HG02840 (cell line): ENCODE data around the gene TUBB3.
"Not testable (repeated sequence)": the region's sequence is repeated elsewhere in the genome, so short reads cannot be mapped to it uniquely, and the experiment has no call there.

Source experiments
- ATAC-seq: cut with Tn5 transposase; IDR thresholded peaks from one replicate; pipeline ENCODE4 v1.9.1; 2021; ENCODE audit warnings: mild to moderate bottlenecking, moderate library complexity, moderate number of reproducible peaks; ENCODE audit not compliant: unreplicated experiment, low FRiP score

Gene TUBB3

DNA sequence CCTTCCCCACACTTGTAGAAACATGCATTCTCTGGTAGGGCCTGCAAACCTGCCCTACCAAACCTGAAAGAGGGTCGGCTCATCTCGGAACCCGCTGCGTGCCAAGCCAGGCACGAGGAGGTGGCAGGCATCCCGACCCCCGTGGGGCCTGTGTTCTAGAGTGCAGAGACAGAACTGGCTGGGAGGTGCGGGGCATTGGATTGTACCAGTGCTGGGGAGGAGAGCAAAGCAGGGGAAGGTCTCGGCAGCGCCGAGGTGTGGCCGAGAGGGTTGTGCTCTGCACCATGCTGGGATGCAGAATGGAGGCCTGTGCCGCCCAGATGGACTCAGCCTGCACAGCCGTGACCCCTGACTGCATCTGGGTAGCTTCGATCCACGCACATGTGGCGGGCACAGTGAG is 22.3 kb upstream of the TUBB3 start:
- ATAC-seq: no peak

DNA sequence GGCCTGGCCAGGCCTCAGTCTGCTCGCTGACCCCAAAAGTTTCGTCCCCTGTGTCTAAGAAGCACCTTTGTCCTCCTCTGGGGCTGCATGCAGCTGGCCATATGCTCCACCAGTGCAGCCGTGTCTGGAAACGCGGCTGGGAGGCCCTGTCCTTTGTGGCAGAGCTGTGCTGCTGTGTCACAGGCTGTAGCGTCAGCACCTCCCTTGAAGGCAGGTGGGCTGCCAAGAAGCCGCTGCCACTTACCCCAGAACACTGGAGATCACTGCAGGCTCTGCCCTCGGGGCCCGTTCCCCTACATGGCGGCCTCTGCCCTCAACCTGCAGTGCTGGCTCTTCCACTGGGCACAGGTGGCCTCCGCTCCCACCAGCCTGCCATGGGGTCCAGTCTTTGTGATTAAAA is 20.2 kb upstream of the TUBB3 start:
- ATAC-seq: no peak

DNA sequence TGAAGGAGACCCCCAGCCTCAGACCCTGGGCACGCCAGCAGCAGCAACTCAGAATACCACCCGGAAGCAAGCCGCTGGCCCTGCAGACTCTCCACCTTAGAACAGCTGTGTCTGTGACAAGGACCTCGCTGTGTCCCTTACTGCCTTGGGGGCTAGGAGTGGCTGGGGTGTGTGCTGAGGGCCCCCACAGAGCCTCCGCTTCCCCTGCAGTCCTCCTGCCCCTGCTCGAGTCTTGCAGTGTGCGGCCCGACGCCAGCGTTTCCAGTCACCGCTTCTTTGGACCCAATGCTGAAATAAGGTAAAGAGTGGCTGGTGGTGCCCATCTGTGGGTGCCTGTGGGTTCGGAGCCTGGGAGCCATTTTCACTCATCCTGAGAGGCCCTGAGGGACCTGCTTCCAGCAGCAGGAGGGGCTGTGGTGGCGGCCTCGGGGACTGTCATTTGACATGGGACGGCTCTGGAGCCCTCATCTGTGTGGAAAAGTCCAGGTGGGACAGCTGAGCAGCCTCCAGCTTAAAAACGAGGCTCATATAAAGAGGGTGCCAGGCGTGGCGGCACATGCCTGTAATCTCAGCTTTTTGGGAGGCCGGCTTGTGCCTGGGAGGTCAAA is 19.1 kb upstream of the TUBB3 start:
- ATAC-seq: no peak

DNA sequence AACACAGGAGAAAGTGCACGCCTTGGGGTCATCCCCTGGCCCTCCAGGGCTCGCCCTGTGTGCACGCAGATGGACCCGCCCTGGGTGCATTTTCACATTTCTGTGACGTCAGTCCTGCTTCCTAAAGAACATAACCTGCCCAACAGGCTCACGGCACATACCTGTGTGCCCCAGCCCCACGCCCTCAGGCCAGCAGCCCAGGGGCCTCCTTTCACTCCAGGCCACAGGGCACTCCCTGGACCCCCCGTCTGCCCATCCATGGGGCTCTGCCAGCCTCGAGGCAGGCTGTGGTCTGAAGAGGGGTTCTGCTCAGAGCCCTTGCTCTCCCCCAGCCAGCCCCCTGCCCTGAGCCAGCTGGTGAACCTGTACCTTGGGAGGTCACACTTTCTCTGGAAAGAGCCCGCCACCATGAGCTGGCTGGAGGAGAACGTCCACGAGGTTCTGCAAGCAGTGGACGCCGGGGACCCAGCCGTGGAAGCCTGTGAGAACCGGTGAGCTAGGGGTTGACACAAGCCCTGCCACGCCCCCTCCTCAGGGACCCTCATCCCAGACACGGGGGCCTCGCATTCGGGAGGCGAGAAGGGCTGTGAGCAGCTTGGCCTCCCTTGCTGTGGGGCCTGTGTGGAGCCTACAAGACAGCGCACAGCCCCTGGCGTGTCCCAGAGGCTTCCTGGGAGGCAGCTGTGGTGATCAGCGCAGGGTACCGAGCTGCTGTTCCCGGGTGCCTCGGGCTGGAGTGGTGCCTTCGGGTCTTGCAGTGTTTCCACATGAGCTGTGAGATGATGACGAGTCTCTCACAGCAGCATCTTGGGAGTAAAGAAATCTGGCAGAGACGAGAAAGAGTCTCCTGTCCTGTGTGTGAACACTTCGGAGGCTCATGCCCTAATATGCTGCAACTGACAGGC is 18.3 kb upstream of the TUBB3 start:
- no peak for ATAC-seq

DNA sequence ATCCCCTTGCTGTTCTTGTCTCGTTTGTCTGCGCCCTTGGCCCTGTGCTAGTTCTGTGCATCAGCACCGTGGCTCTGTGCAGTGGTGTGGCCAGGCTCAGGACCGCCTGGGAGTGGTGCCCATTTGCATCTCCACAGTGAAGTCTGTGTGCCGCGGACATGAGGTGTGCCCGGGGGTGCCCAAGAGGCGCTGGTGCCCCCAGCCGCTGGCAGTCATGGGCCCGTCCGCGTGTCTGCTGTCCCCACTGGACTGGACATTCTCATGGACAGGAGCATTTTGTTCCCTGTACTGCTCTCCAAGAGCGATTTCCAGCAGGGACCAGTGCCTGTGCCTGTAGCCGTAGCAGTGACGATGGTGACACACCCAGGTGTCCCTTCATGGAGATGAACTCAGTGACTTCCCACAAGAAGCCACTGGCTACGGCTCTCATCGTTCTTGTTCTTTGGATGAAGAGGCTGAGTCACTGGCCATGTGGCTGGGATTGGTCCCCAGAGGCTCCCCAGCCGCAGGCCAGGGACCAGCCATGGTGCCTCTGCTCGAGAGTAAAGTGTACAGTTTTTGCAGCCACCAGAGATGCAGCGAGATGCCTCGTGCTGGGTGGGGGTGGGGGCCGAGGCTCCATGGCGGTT is 17.5 kb upstream of the TUBB3 start:
- ATAC-seq: no peak

DNA sequence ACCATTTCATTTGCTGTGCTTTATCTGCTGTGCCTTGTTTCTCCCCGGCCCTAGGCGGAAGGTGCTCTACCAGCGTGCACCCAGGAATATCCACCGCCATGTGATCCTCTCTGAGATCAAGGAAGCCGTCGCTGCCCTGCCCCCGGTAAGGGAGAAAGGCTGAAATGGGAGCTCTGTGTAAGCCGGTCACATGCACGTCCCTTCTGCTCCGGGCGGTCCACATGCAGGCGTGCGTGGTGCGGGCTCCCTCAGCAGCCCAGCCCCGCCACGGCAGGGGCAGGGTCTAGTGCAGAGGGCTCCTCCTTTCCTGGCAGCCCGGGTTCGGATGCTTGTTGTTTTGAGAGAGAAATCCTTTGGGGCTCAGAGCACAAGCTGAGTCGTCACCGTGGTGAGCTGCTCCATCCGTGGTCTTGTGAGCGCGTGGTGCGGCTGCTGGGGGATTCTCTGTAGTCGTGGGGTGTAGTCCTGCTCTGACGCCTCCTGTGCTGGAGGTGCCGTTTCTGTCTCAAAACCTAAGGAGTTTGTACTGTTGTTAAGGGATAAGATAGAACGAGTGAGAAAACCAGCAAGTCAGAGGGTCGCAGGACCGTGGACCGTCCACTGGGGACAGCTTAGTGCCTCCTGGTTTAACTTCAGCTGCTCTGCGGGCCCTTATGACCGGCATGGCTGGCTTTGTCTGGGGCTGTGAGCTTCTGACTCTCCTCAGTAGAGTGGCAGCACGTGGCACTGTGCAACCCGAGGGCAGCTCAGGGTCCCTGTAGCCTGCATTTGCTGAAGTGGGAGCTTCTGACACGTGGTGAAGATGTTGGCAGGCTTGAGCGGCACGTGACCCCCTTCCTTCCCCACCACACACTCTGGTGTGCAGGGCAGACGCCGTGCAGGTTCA is 16.8 kb upstream of the TUBB3 start:
- no peak for ATAC-seq

DNA sequence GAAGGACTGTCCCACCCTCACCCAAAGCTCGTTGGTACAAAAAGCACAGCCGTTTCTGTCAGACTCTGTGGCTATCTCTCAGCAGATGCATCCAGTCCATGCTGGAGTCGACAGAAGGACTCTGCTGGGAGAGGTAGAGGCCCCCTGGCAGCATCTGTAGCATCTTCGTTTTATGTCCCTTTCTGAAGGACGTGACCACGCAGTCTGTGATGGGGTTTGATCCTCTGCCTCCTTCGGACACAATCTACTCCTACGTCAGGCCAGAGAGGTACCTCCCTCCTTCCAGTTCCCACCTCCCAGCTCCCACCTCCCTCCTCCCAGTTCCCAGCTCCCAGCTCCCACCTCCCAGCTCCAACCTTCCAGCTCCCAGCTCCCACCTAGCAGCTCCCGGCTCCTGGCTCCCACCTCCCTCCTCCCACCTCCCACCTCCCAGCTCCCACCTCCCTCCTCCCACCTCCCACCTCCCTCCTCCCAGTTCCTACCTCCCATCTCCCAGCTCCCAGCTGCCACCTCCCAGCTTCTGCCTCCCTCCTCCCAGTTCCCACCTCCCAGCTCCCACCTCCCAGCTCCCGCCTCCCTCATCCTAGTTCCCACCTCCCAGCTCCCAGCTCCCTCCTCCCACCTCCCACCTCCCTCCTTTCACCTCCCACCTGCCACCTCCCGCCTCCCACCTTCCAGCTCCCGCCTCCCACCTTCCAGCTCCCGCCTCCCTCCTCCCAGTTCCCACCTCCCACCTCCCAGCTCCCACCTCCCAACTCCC is 15.9 kb upstream of the TUBB3 start:
- ATAC-seq: no peak

DNA sequence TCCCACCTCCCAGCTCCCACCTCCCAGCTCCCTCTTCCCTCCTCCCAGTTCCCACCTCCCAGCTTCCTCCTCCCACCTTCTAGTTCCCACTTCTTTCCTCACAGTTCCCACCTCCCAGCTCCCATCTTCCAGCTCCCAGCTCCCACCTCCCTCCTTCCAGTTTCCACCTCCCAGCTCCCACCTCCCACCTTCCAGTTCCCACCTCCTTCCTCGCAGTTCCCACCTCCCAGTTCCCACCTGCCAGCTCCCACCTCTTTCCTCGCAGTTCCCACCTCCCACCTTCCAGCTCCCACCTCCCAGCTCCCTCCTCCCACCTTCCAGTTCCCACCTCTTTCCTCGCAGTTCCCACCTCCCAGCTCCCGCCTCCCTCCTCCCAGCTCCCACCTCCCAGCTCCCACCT is 14.9 kb upstream of the TUBB3 start:
- ATAC-seq: no peak

DNA sequence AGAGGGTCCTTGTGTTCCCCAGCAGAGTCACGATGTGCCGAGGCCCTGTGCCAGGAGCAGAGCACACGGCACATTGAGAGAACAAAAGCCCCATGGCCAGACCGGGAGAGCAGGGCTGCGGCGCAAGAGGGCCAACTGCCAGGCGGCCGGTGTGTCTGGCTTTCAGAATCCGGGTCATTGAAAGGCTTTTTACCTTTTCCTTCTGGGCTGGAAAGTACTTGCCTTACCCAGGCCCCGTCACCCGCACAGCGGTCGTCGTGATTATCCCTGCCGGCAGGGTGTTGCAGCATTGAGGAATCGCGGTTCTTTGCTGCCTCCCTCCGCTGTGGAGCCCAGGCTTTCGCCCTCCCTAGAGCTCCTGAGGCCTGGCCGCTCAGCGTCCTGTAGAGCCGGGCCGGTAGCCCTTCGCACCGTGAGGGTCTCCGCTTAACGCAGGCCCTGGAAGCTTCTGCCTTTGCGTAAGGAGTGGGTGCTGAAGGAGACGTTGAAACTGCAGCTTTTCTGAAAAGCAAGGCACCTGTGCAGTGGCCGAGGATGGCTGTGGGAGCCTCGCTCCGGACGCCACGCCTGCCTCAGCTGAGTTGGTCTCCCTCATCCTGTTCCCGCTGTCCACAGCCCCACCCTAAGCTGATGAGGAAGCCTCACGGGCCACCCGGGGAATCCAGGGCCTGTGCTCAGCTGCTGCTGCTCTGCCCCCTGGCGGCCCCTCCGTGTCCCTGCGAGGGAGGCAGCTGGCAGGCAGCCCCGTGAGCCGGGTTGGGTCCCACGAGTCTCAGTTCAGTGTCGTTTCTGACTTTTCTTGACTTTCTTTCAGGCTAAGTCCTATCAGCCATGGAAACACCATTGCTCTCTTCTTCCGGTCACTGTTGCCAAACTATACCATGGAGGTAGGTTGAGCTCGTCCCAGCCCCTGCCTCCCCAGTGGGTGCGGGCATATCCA is 13.1 kb upstream of the TUBB3 start:
- ATAC-seq: no peak

DNA sequence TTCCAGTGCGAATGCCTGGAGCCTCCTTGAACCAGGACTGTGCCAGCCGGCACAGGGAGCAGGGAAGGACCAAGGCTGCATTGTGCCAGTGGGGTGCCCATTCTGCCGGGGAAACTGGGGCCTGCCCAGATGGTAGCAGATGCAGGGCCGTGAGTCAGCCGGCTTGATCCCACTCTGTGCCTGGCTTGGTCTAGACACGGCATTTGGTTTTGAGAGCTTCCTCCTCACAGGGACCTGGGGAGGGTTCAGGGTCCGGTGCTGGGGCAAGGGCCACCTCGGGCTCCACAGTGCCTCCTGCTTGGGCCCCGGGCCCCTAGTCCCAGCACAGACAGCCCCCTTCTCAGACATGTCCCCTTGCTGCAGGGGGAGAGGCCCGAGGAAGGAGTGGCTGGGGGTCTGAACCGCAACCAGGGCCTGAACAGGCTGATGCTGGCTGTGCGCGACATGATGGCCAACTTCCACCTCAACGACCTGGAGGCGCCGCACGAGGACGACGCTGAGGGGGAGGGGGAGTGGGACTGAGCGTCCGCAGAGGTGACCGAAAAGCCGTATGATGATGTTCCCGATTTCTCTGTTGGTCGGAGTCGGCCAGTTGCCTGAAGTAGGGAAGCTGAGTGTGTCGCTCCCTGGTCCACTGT is 12.3 kb upstream of the TUBB3 start:
- no peak for ATAC-seq

DNA sequence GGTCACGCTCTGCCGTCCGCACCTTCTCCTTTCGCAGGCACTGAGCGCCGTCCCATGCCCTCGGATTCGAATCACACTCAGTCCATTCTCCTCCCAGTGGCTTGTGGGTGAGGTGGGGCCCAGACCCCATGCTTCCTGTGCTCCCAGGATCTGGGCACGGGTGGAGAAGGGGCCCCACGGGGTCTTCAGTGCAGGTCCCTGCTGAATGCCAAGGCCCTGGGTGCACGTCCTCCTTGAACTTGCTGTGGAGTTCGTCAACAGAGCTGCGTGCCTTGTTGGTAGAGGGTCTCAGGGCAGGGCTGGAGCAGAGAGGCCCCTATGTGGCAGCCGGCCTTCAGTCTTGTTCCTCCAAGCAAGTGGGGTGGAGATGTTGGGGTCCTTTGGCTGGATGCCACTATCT is 11.8 kb upstream of the TUBB3 start:
- ATAC-seq: no peak

DNA sequence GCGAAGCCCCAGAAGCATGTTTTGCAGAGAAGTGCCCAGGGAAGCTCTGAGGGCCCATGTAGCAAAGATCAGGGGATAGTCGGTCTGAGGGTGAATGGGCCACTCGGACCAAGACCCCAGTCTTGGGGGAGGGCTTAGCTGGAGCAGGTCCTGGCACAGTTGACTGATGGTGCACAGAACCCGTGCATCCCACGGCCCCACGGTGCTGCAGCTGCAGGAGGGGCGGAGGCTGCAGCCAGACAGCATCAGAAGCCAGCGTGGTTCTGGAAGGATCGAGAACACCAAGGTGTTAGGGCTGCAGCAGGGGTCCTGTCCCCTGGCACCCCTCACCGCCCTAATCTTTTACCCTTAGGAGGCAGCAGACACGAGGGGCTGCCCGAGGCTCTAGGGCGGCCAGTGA is 11.0 kb upstream of the TUBB3 start:
- ATAC-seq: no peak

DNA sequence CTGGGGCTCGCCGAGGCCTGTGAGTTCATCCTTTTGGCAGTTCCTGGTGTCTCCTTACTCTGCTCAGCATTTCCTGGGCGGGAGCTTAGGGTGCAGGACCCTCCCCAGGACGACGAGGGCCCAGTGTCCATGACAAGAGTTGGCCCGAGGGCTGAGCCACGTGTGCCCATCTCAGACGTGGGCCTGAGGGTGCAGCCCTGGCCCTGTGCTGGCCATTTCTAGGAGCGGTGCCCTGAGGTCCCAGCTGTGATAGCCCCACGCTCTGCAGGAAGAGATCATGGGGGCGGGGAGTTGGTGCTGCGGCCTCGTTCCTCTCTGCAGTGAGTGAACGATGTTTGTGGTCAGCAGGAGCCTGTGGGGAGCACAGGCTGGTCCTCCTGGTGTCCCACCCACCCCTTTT is 10.5 kb upstream of the TUBB3 start:
- ATAC-seq: no peak

DNA sequence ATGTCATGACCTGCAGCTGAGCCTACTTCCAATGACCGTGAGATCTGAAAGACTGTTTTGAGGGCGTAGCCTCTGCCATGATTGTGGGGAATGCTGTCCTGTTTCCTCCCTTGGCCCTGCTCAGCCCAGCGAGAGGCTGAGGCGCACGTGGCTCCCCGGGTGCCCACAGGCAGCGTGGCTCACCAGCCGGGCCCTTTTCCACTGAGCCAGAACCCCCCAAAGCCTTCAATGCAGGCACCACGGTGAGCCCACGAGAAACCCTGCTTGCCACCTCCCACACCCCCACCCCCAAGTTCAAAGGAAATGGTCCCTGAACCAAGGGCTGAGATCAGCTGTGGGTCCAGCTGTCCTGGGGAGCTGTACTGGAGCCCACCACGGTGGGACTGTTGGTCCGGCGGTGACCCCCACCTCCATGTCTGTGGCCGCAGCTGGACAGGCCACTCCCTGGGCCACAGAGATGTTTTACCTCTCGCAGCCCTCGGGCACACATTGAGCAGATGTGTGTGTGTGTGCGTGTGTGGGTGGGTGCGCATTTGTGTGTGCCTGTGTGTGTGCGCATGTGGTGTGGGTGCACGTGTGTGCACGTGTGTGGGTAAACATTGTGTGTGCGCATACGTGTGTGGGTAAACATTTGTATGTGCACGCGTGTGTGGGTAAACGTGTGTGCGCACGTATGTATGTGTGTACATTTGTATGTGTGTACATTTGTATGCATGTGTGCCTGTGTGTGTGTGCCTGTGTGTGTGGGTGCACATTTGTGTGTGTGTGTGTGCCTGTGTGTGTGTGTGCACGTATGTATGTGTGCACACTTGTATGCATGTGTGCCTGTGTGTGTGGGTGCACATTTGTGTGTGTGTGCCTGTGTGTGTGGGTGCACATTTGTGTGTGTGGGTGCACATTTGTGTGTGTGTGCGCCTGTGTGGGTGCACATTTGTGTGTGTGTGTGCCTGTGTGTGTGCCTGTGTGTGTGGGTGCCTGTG is 9.4 kb upstream of the TUBB3 start:
- ATAC-seq: no peak

DNA sequence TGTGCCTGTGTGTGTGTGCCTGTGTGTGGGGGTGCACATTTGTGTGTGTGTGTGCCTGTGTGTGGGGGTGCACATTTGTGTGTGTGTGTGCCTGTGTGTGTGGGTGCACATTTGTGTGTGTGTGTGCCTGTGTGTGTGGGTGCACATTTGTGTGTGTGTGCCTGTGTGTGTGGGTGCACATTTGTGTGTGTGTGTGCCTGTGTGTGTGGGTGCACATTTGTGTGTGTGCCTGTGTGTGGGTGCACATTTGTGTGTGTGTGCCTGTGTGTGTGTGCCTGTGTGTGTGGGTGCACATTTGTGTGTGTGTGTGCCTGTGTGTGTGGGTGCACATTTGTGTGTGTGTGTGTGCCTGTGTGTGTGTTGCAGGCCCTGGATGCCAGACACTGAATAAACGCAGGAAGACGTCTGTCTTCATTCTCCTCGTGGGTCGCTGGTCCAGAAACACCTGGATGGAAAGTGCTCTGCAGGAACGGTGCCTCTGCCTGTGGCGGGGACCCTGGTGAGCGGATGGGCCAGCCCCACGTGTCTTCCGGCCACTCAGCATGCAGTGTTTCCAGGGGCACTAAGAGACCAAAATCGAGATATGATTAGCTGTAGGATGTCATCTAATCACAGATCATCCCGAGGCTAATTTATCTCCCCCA is 8.4 kb upstream of the TUBB3 start:
- ATAC-seq: not testable (repeated sequence)

DNA sequence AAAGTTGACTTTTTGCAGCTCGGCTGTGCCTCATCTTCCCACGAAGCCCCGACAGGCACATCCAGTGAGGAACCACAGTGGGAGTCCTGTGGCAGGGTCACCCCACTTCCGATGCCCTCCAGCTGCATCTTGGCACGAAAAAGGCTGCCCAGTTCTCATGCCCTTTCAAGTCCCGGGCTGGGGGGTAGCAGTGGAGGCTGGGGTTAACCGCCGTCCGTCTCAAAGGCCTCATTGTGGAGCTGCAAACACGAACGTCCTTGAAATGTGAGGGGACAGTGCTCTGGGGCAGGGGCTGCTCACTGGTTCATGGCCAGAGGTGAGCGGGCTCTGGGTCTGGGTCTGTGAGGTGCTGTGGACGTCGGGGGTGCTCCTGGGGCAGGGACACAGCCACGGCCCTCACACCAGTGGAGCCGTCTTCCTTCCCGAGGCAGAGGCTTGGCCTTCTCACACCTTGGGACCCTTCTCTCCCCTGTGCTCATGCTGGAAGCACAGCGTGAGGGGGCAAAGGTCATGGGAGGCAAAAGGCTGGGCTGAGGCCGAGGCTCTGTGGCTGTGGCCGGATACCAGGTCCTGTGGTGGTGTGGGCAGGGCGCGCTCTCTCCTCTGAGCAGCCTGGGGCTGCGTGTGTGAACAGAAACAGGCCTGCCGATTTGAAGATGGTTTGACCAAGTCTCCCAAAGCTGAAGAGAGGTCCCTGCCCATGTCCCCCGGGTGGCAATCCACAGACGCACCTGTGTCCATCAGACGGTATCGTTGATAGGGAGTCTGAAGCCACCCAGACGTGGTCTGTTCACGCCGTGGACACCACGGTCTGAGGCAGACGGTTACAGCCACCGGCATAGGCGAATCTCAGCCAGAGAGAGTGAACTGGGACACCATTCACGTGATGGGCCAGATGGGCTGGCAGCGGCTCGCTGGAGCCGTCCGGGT is 7.6 kb upstream of the TUBB3 start:
- no peak for ATAC-seq
